ENCODE data around the gene ZBTB4. TPM values are rescaled to one million over a fixed set of nuclear protein-coding genes. Genes with fewer than 3 reads are reported as not detected.

ZBTB4 gene
- total and polyA plus RNA-seq, 7 experiments from 2014 or later: 15.3 to 89.2 (median 49.8) TPM

DNA sequence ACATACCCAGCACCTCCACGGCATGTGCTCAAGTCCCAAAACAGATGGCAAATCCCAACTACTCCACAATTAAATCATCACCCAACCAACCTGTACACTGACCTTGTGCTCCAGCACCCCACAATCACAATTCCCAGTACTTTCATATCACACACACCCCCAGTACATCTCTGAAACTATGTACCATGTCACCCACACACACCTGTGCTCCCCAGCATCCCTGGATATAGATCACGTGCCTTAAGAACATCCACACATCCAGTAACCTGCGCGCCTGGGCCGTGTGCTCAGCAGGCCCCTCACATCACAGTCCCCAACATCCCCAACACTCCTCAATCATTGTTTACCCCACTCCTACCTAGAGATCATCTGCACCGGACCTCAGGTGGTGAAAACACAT lies 69.7 kb downstream of the ZBTB4 start:
- no peaks in the 10 kb centered on the region for H3K9me3 ChIP-seq (ENCODE audit: control insufficient read depth in 2 of 3, low read length in 3 of 3)
- H3K4me1 ChIP-seq (ENCODE audit: control insufficient read depth in 2 of 2, insufficient read depth in 2 of 2, low read length in 2 of 2): peaks cover 3% of the 10 kb centered on the region in 2 donors
- H3K4me3 ChIP-seq (ENCODE audit: low read length): no peak overlapping the region
- no peaks in the 10 kb centered on the region for H3K27me3 ChIP-seq (ENCODE audit: control insufficient read depth in 2 of 2, insufficient read depth in 2 of 2, low read length in 2 of 2)
- peaks cover 9 to 19% (median 15%) of the 10 kb centered on the region in 7 donors for H3K4me1 Mint-ChIP-seq
- peak overlapping the region in 3 of 9 donors; percentile 8 to 32 (median 20) for H3K27ac Mint-ChIP-seq
- no peak overlapping the region for H3K27ac ChIP-seq (ENCODE audit: low read depth, low read length)
- DNase-seq (no peak), ATAC-seq (no peak)
- ChIA-PET CTCF (interaction anchor here (0.6 kb wide), 1 partner anchor 101 kb away, joined by 3 read pairs; no protein-coding TSS in a partner anchor), POLR2A (interaction anchor here (1.1 to 2.4 kb wide), 3 partner anchors 16 to 26 kb away, joined by 3 to 14 read pairs (median 5); partner anchors contain the start of genes PLSCR3 and TMEM102)
- H3K27me3 Mint-ChIP-seq: peaks cover 0 to 31% (median 0%) of the 10 kb centered on the region in 5 donors
- intact Hi-C loops (cut with micrococcal nuclease): no loop called here
- no peaks in the 10 kb centered on the region for H3K36me3 Mint-ChIP-seq
- H3K9me3 Mint-ChIP-seq: peaks cover 0 to 1% (median 0%) of the 10 kb centered on the region in 11 donors
- peak overlapping the region in 3 of 10 donors; percentile 23 to 60 (median 47) for H3K4me3 Mint-ChIP-seq
- H3K36me3 ChIP-seq (ENCODE audit: control insufficient read depth in 2 of 3, insufficient read depth in 3 of 3, low read length in 3 of 3): no peaks in the 10 kb centered on the region

Other genes starting within 250 kb of the ZBTB4 start
Only the 30 nearest of the 40 such genes appear.
- not detected for gene SLC2A4, start 197.9 kb downstream of the ZBTB4 start, total RNA-seq
- gene SLC2A4, start 197.9 kb downstream of the ZBTB4 start, polyA plus RNA-seq: not detected
- under 1 TPM in 3 of 5 experiments, not detected in 2; 0.27 to 0.64 (median 0.40) TPM for gene YBX2, start 185.0 kb downstream of the ZBTB4 start, total RNA-seq
- gene YBX2, start 185.0 kb downstream of the ZBTB4 start, polyA plus RNA-seq: not detected
- 100 to 1,000 TPM; 237 to 666 (median 453) TPM for gene EIF5A, start 172.0 kb downstream of the ZBTB4 start, total RNA-seq
- gene EIF5A, start 172.0 kb downstream of the ZBTB4 start, polyA plus RNA-seq: 100 to 1,000 TPM; 158 to 558 TPM
- gene GPS2, start 164.3 kb downstream of the ZBTB4 start, total RNA-seq: 100 to 1,000 TPM in 3 of 5 experiments, 10 to 100 TPM in 2; 72.6 to 145 (median 107) TPM
- gene GPS2, start 164.3 kb downstream of the ZBTB4 start, polyA plus RNA-seq: 100 to 1,000 TPM in 1 of 2 donors, 10 to 100 TPM in 1; 80.1 to 134 TPM
- gene NEURL4, start 150.3 kb downstream of the ZBTB4 start, total RNA-seq: 10 to 100 TPM; 42.6 to 92.6 (median 50.1) TPM
- 1 to 10 TPM; 1.1 to 2.5 TPM for gene NEURL4, start 150.3 kb downstream of the ZBTB4 start, polyA plus RNA-seq
- gene ACAP1, start 143.1 kb downstream of the ZBTB4 start, total RNA-seq: 100 to 1,000 TPM; 482 to 708 (median 599) TPM
- 100 to 1,000 TPM; 234 to 337 TPM for gene ACAP1, start 143.1 kb downstream of the ZBTB4 start, polyA plus RNA-seq
- 10 to 100 TPM in 1 of 5 experiments, 1 to 10 TPM in 4; 2.7 to 13.7 (median 4.0) TPM for gene KCTD11, start 127.5 kb downstream of the ZBTB4 start, total RNA-seq
- gene KCTD11, start 127.5 kb downstream of the ZBTB4 start, polyA plus RNA-seq: 1 to 10 TPM in 1 of 2 donors, under 1 TPM in 1; 0.83 to 1.1 TPM
- gene TMEM95, start 124.5 kb downstream of the ZBTB4 start, total RNA-seq: not detected
- not detected for gene TMEM95, start 124.5 kb downstream of the ZBTB4 start, polyA plus RNA-seq
- gene TNK1, start 98.5 kb downstream of the ZBTB4 start, total RNA-seq: 10 to 100 TPM in 4 of 5 experiments, 1 to 10 TPM in 1; 1.5 to 23.4 (median 13.9) TPM
- 1 to 10 TPM; 5.8 to 7.4 TPM for gene TNK1, start 98.5 kb downstream of the ZBTB4 start, polyA plus RNA-seq
- 100 to 1,000 TPM in 1 of 5 experiments, 10 to 100 TPM in 4; 74.8 to 142 (median 85.0) TPM for gene PLSCR3, start 85.1 kb downstream of the ZBTB4 start, total RNA-seq
- gene PLSCR3, start 85.1 kb downstream of the ZBTB4 start, polyA plus RNA-seq: 100 to 1,000 TPM; 162 to 212 TPM
- gene TMEM256, start 75.5 kb downstream of the ZBTB4 start, total RNA-seq: 10 to 100 TPM; 31.5 to 58.5 (median 48.2) TPM
- 10 to 100 TPM; 45.2 to 64.9 TPM for gene TMEM256, start 75.5 kb downstream of the ZBTB4 start, polyA plus RNA-seq
- gene NLGN2, start 71.8 kb downstream of the ZBTB4 start, total RNA-seq: 10 to 100 TPM in 3 of 5 experiments, 1 to 10 TPM in 2; 1.6 to 17.8 (median 11.9) TPM
- under 1 TPM; 0.20 to 0.28 TPM for gene NLGN2, start 71.8 kb downstream of the ZBTB4 start, polyA plus RNA-seq
- not detected for gene SPEM1, start 59.3 kb downstream of the ZBTB4 start, total RNA-seq
- not detected for gene SPEM1, start 59.3 kb downstream of the ZBTB4 start, polyA plus RNA-seq
- gene SPEM2, start 54.0 kb downstream of the ZBTB4 start, total RNA-seq: not detected
- not detected for gene SPEM2, start 54.0 kb downstream of the ZBTB4 start, polyA plus RNA-seq
- not detected for gene SPEM3, start 50.8 kb downstream of the ZBTB4 start, total RNA-seq
- not detected for gene SPEM3, start 50.8 kb downstream of the ZBTB4 start, polyA plus RNA-seq
- 10 to 100 TPM in 3 of 5 experiments, 1 to 10 TPM in 2; 8.2 to 19.1 (median 16.5) TPM for gene TMEM102, start 44.2 kb downstream of the ZBTB4 start, total RNA-seq
- 10 to 100 TPM in 1 of 2 donors, 1 to 10 TPM in 1; 8.5 to 26.1 TPM for gene TMEM102, start 44.2 kb downstream of the ZBTB4 start, polyA plus RNA-seq
- gene FGF11, start 40.1 kb downstream of the ZBTB4 start, total RNA-seq: 10 to 100 TPM in 1 of 5 experiments, 1 to 10 TPM in 4; 2.8 to 39.7 (median 3.4) TPM
- gene FGF11, start 40.1 kb downstream of the ZBTB4 start, polyA plus RNA-seq: under 1 TPM in 1 of 2 donors, not detected in 1; 0.09 TPM
- gene CHRNB1, start 34.6 kb downstream of the ZBTB4 start, total RNA-seq: 10 to 100 TPM in 1 of 5 experiments, 1 to 10 TPM in 4; 6.0 to 14.6 (median 7.2) TPM
- gene CHRNB1, start 34.6 kb downstream of the ZBTB4 start, polyA plus RNA-seq: 10 to 100 TPM; 14.9 to 24.8 TPM
- gene SLC35G6, start 1.8 kb upstream of the ZBTB4 start, total RNA-seq: under 1 TPM in 1 of 5 experiments, not detected in 4; 0.16 TPM
- not detected for gene SLC35G6, start 1.8 kb upstream of the ZBTB4 start, polyA plus RNA-seq
- gene POLR2A, start 4.7 kb upstream of the ZBTB4 start, total RNA-seq: 100 to 1,000 TPM; 165 to 501 (median 225) TPM
- gene POLR2A, start 4.7 kb upstream of the ZBTB4 start, polyA plus RNA-seq: 10 to 100 TPM; 43.6 to 82.4 TPM
- gene TNFSF12, start 69.4 kb upstream of the ZBTB4 start, total RNA-seq: 10 to 100 TPM; 27.3 to 82.4 (median 36.9) TPM
- gene TNFSF12, start 69.4 kb upstream of the ZBTB4 start, polyA plus RNA-seq: 10 to 100 TPM; 25.4 to 36.1 TPM
- 10 to 100 TPM in 1 of 5 experiments, 1 to 10 TPM in 4; 2.0 to 45.6 (median 4.4) TPM for gene TNFSF13, start 79.1 kb upstream of the ZBTB4 start, total RNA-seq
- 1 to 10 TPM; 1.1 to 1.5 TPM for gene TNFSF13, start 79.1 kb upstream of the ZBTB4 start, polyA plus RNA-seq
- gene SENP3, start 82.3 kb upstream of the ZBTB4 start, total RNA-seq: 10 to 100 TPM; 35.0 to 43.8 (median 40.8) TPM
- 10 to 100 TPM; 13.2 to 20.6 TPM for gene SENP3, start 82.3 kb upstream of the ZBTB4 start, polyA plus RNA-seq
- 100 to 1,000 TPM in 1 of 5 experiments, 10 to 100 TPM in 2, 1 to 10 TPM in 2; 6.8 to 176 (median 18.8) TPM for gene CD68, start 100.0 kb upstream of the ZBTB4 start, total RNA-seq
- gene CD68, start 100.0 kb upstream of the ZBTB4 start, polyA plus RNA-seq: under 1 TPM; 0.12 to 0.21 TPM
- gene MPDU1, start 104.2 kb upstream of the ZBTB4 start, total RNA-seq: 10 to 100 TPM; 25.4 to 79.8 (median 31.4) TPM
- gene MPDU1, start 104.2 kb upstream of the ZBTB4 start, polyA plus RNA-seq: 10 to 100 TPM; 39.1 to 52.3 TPM
- gene SOX15, start 110.5 kb upstream of the ZBTB4 start, total RNA-seq: 1 to 10 TPM in 2 of 5 experiments, under 1 TPM in 3; 0.44 to 1.6 (median 0.56) TPM
- not detected for gene SOX15, start 110.5 kb upstream of the ZBTB4 start, polyA plus RNA-seq
- gene FXR2, start 135.3 kb upstream of the ZBTB4 start, total RNA-seq: 10 to 100 TPM; 24.6 to 46.9 (median 34.0) TPM
- 10 to 100 TPM in 1 of 2 donors, 1 to 10 TPM in 1; 5.5 to 21.6 TPM for gene FXR2, start 135.3 kb upstream of the ZBTB4 start, polyA plus RNA-seq
- 10 to 100 TPM; 26.5 to 95.0 (median 77.2) TPM for gene SAT2, start 148.2 kb upstream of the ZBTB4 start, total RNA-seq
- gene SAT2, start 148.2 kb upstream of the ZBTB4 start, polyA plus RNA-seq: 10 to 100 TPM; 42.0 to 47.2 TPM
- gene SHBG, start 150.5 kb upstream of the ZBTB4 start, total RNA-seq: not detected
- not detected for gene SHBG, start 150.5 kb upstream of the ZBTB4 start, polyA plus RNA-seq
- 1 to 10 TPM in 1 of 5 experiments, under 1 TPM in 4; 0.12 to 1.1 (median 0.29) TPM for gene ATP1B2, start 171.3 kb upstream of the ZBTB4 start, total RNA-seq
- not detected for gene ATP1B2, start 171.3 kb upstream of the ZBTB4 start, polyA plus RNA-seq